H9 (cell line): Measurements from ENCODE around the gene RGS9. TPM values are rescaled to one million over a fixed set of nuclear protein-coding genes. Genes with fewer than 3 reads are reported as not detected.

Experiments used
- DNase-seq: peaks from one replicate; pipeline ENCODE4 v3.0.0-alpha.2; 2017
- H2AFZ ChIP-seq: one replicate; pipeline ENCODE4 v1.6.1; 2013; ENCODE audit warnings: mild to moderate bottlenecking, low read length, control low read depth, moderate library complexity
- H2AK5ac ChIP-seq: 2 replicates; pipeline ENCODE4 v1.6.1; 2013; ENCODE audit warnings: low read length, control low read depth, mixed read lengths; ENCODE audit not compliant: insufficient read length
- H2BK120ac ChIP-seq: one replicate; pipeline ENCODE4 v1.6.1; 2013; ENCODE audit warnings: low read depth, mild to moderate bottlenecking, low read length, control low read depth, inconsistent platforms; ENCODE audit not compliant: poor library complexity, severe bottlenecking
- H2BK12ac ChIP-seq: 2 replicates; pipeline ENCODE4 v1.6.1; 2013; ENCODE audit warnings: low read length, control low read depth, mixed read lengths, low read depth; ENCODE audit not compliant: insufficient read length
- H2BK15ac ChIP-seq: 2 replicates; pipeline ENCODE4 v1.6.1; 2013; ENCODE audit warnings: low read depth, low read length, control low read depth
- H2BK20ac ChIP-seq: one replicate; pipeline ENCODE4 v1.6.1; 2013; ENCODE audit warnings: low read depth, mild to moderate bottlenecking, low read length, control low read depth, inconsistent platforms; ENCODE audit not compliant: poor library complexity, severe bottlenecking
- H2BK5ac ChIP-seq: 2 replicates; pipeline ENCODE4 v1.6.1; 2013; ENCODE audit warnings: low read length, control low read depth, mixed read lengths; ENCODE audit not compliant: insufficient read length
- H3K14ac ChIP-seq: 2 replicates; pipeline ENCODE4 v1.6.1; 2013; ENCODE audit warnings: low read length, control low read depth; ENCODE audit not compliant: insufficient read depth
- H3K18ac ChIP-seq: 2 replicates; pipeline ENCODE4 v1.6.1; 2013; ENCODE audit warnings: low read depth, mild to moderate bottlenecking, mixed read lengths, low read length, control low read depth; ENCODE audit not compliant: insufficient read length
- H3K23ac ChIP-seq: 2 replicates; pipeline ENCODE4 v1.6.1; 2013; ENCODE audit warnings: low read length, control low read depth, mixed read lengths, low read depth; ENCODE audit not compliant: insufficient read length
- H3K23me2 ChIP-seq: 2 replicates; pipeline ENCODE4 v1.6.1; 2013; ENCODE audit warnings: low read depth, mild to moderate bottlenecking, mixed read lengths, low read length, control low read depth; ENCODE audit not compliant: insufficient read length, poor library complexity, severe bottlenecking
- H3K27ac ChIP-seq: 2 replicates; pipeline ENCODE4 v1.5.1; 2013; ENCODE audit warnings: low read length, control low read depth, mixed read lengths, low read depth; ENCODE audit not compliant: insufficient read length
- H3K27me3 ChIP-seq: 2 replicates; pipeline ENCODE4 v1.6.1; 2013; ENCODE audit warnings: low read length, control low read depth, inconsistent platforms; ENCODE audit not compliant: insufficient read depth
- H3K4ac ChIP-seq: 2 replicates; pipeline ENCODE4 v1.6.1; 2013; ENCODE audit warnings: low read depth, mild to moderate bottlenecking, control low read depth, inconsistent platforms, low read length, moderate library complexity
- H3K4me1 ChIP-seq: 2 replicates; pipeline ENCODE4 v1.6.1; 2013; ENCODE audit warnings: low read length, control low read depth, inconsistent platforms; ENCODE audit not compliant: insufficient read depth
- H3K4me2 ChIP-seq: 2 replicates; pipeline ENCODE4 v1.6.1; 2013; ENCODE audit warnings: low read length, control low read depth, mixed read lengths; ENCODE audit not compliant: insufficient read length, insufficient read depth
- H3K56ac ChIP-seq: 2 replicates; pipeline ENCODE4 v1.6.1; 2013; ENCODE audit warnings: low read depth, mild to moderate bottlenecking, mixed read lengths, low read length, control low read depth; ENCODE audit not compliant: insufficient read length
- H3K79me1 ChIP-seq: 2 replicates; pipeline ENCODE4 v1.6.1; 2013; ENCODE audit warnings: low read depth, mild to moderate bottlenecking, moderate library complexity, low read length, control low read depth, inconsistent platforms; ENCODE audit not compliant: insufficient read depth, poor library complexity, severe bottlenecking
- H3K79me2 ChIP-seq: 2 replicates; pipeline ENCODE4 v1.6.1; 2013; ENCODE audit warnings: low read length, control low read depth, inconsistent platforms; ENCODE audit not compliant: insufficient read depth
- H3K9ac ChIP-seq: 2 replicates; pipeline ENCODE4 v1.6.1; 2013; ENCODE audit warnings: low read length, control low read depth, mixed read lengths; ENCODE audit not compliant: insufficient read length; ENCODE audit errors: extremely low read depth
- H3K9me3 ChIP-seq: one replicate; pipeline ENCODE4 v1.6.1; 2013; ENCODE audit warnings: low read depth, low read length, inconsistent platforms; ENCODE audit not compliant: control insufficient read depth
- H3T11ph ChIP-seq: one replicate; pipeline ENCODE4 v1.6.1; 2013; ENCODE audit warnings: mild to moderate bottlenecking, low read length, control low read depth, inconsistent platforms
- H4K20me1 ChIP-seq: one replicate; pipeline ENCODE4 v1.6.1; 2013; ENCODE audit not compliant: control insufficient read depth, insufficient read length, insufficient read depth
- H4K5ac ChIP-seq: 2 replicates; pipeline ENCODE4 v1.6.1; 2013; ENCODE audit warnings: low read depth, mild to moderate bottlenecking, mixed read lengths, low read length, control low read depth; ENCODE audit not compliant: insufficient read length
- H4K8ac ChIP-seq: replicated peaks from 2 replicates; pipeline ENCODE4 v1.6.1; 2013; ENCODE audit warnings: low read length, control low read depth, mixed read lengths, low read depth; ENCODE audit not compliant: insufficient read length
- H4K91ac ChIP-seq: 2 replicates; pipeline ENCODE4 v1.6.1; 2013; ENCODE audit warnings: low read depth, mild to moderate bottlenecking, moderate library complexity, mixed read lengths, low read length, control low read depth; ENCODE audit not compliant: insufficient read length
- H3K27ac Mint-ChIP-seq, 3 experiments: 2 replicates in 2 of 3; 3 replicates in 1 of 3; pipeline ENCODE4 v1.8.0; 2020 to 2021; ENCODE audit warnings: mixed read lengths in 3 of 3, mild to moderate bottlenecking in 1 of 3, moderate library complexity in 1 of 3
- H3K27me3 Mint-ChIP-seq: 2 replicates; pipeline ENCODE4 v1.8.0; 2021; ENCODE audit warnings: low read depth, mild to moderate bottlenecking, moderate library complexity, mixed read lengths
- H3K36me3 Mint-ChIP-seq, 3 experiments: 2 replicates in 2 of 3; 3 replicates in 1 of 3; pipeline ENCODE4 v1.8.0; 2020 to 2021; ENCODE audit warnings: low read depth in 3 of 3, mixed read lengths in 3 of 3; ENCODE audit not compliant: insufficient read depth in 1 of 3
- H3K4me1 Mint-ChIP-seq, 2 experiments: 2 replicates each; pipeline ENCODE4 v1.8.0; 2020; ENCODE audit warnings: mixed read lengths in 2 of 2
- H3K4me3 Mint-ChIP-seq, 2 experiments: 2 replicates in 1 of 2; 3 replicates in 1 of 2; pipeline ENCODE4 v1.8.0; 2020 to 2021; ENCODE audit warnings: mild to moderate bottlenecking in 2 of 2, mixed read lengths in 2 of 2, moderate library complexity in 1 of 2
- H3K9me3 Mint-ChIP-seq, 2 experiments: 2 replicates in 1 of 2; 3 replicates in 1 of 2; pipeline ENCODE4 v1.8.0; 2020; ENCODE audit warnings: mild to moderate bottlenecking in 2 of 2, mixed read lengths in 2 of 2, moderate library complexity in 1 of 2
- CTCF ChIP-seq: fragments of 200-600 bp; sonication (generic); conservative IDR thresholded peaks from 3 replicates; pipeline ENCODE4 v1.8.0; 2021; ENCODE audit warnings: antibody characterized with exemption, mild to moderate bottlenecking
- WGBS: extraction: QIAGEN DNeasy Blood & Tissue Kit; methylation state at CpG from one replicate; pipeline ENCODE4 v1.1.7; 2013; ENCODE audit warnings: missing lambda C conversion rate, low lambda C conversion rate, mixed read lengths; ENCODE audit not compliant: insufficient read length; ENCODE audit errors: extremely low coverage; 5-methylcytosine and 5-hydroxymethylcytosine counted together
- total RNA-seq: library from RNA; stranded (reverse); gene quantifications from 2 replicates; pipeline ENCODE4 v1.2.1, GENCODE V29; 2021

The RGS9 gene
- total RNA-seq, 1 experiment from 2014 or later = 12.0 TPM

- Histone ChIP-seq H2BK15ac (no peak overlapping the region), H2AFZ (no peak overlapping the region), H3K23ac (no peak overlapping the region), H3K23me2 (peaks cover 3% of the 10 kb centered on the region), H4K91ac (no peak overlapping the region), H3K9ac (no peak overlapping the region), H4K20me1 (no peaks in the 10 kb centered on the region), H3K9me3 (no peaks in the 10 kb centered on the region), H3K18ac (peak overlapping the region; percentile 45), H4K8ac (no peak overlapping the region), H3K14ac (peak overlapping the region; percentile 54), H3K79me1 (no peaks in the 10 kb centered on the region), H2BK120ac (no peak overlapping the region), H3K4me1 (peaks cover 10% of the 10 kb centered on the region; the same call in 1 of the 2 replicates), H3K27me3 (no peaks in the 10 kb centered on the region), H3K56ac (no peak overlapping the region), H2AK5ac (no peak overlapping the region), H3K4ac (no peak overlapping the region), H3T11ph (no peak overlapping the region), H2BK20ac (no peak overlapping the region), H2BK12ac (peak overlapping the region; percentile 26), H4K5ac (no peak overlapping the region), H2BK5ac (no peak overlapping the region), H3K79me2 (no peaks in the 10 kb centered on the region), H3K27ac (no peak overlapping the region), H3K4me2 (no peak overlapping the region)
- Mint-ChIP-seq H3K27ac (peak overlapping the region in 1 of 3 experiments; percentile 24; a peak in 1 of 7 replicates), H3K4me1 (peaks cover 29 to 40% of the 10 kb centered on the region in 2 experiments), H3K9me3 (peaks cover 0 to 3% of the 10 kb centered on the region in 2 experiments; a peak in 2 of 5 replicates), H3K27me3 (no peaks in the 10 kb centered on the region), H3K36me3 (no peaks in the 10 kb centered on the region), H3K4me3 (no peak overlapping the region)
- no CpG with 5 or more reads among the region's 13 CpGs for WGBS
- TF ChIP-seq CTCF = peak; percentile 53
- peak; percentile 64 for DNase-seq
These were observed 48.7 kb downstream of the RGS9 start for GRCh38 chr17:65185668-65186382.
